Common myeloid progenitor, CD34-positive (primary cell): ENCODE measurements around the gene HBP1.
"Not testable (repeated sequence)": the region's sequence is repeated elsewhere in the genome, so short reads cannot be mapped to it uniquely, and the experiment has no call there.

ENCODE experiments used
- CTCF ChIA-PET: fragments of 350-600 bp; sonication (Branson Sonifier 250); formaldehyde crosslinking; loops from one replicate; lab custom pipeline; 2021; ENCODE audit warnings: antibody characterized with exemption; lab: Charles Lee
- POLR2A ChIA-PET: fragments of 350-600 bp; sonication (Branson Sonifier 250); formaldehyde crosslinking; loops from one replicate; lab custom pipeline; 2021; ENCODE audit warnings: antibody characterized with exemption; lab: Charles Lee
- DNase-seq, 3 donors: peaks; one replicate each; pipeline versions ENCODE4 v3.0.0 to v3.0.0-alpha.2; 2013
- H3K27ac ChIP-seq, 2 experiments: 1 replicate in 1 of 2; 2 replicates in 1 of 2; pipeline ENCODE4 v1.7.0; 2013; ENCODE audit warnings: inconsistent platforms in 2 of 2, low read length in 2 of 2, mild to moderate bottlenecking in 2 of 2, low read depth in 1 of 2, moderate library complexity in 1 of 2; ENCODE audit not compliant: severe bottlenecking in 2 of 2, insufficient read depth in 1 of 2, poor library complexity in 1 of 2
- H3K27me3 ChIP-seq, 5 experiments: replicated peaks in 2 of 5; 1 replicate in 3 of 5; 2 replicates in 2 of 5; pipeline versions ENCODE4 v1.6.1 to v1.7.0; 2013; ENCODE audit warnings: low read length in 4 of 5, mild to moderate bottlenecking in 2 of 5, moderate library complexity in 2 of 5, inconsistent platforms in 1 of 5; ENCODE audit not compliant: insufficient read depth in 5 of 5, control insufficient read depth in 4 of 5
- H3K36me3 ChIP-seq, 4 experiments: 1 replicate in 2 of 4; 2 replicates in 2 of 4; pipeline versions ENCODE4 v1.6.1 to v1.7.0; 2013; ENCODE audit warnings: low read length in 3 of 4, control low read depth in 1 of 4, mild to moderate bottlenecking in 1 of 4; ENCODE audit not compliant: control insufficient read depth in 4 of 4, insufficient read depth in 4 of 4
- H3K4me1 ChIP-seq, 4 experiments: 1 replicate in 3 of 4; 2 replicates in 1 of 4; pipeline versions ENCODE4 v1.6.1 to v1.7.1; 2013; ENCODE audit warnings: low read length in 3 of 4, mild to moderate bottlenecking in 3 of 4, control low read depth in 1 of 4, inconsistent platforms in 1 of 4, moderate library complexity in 1 of 4; ENCODE audit not compliant: control insufficient read depth in 4 of 4, insufficient read depth in 4 of 4; ENCODE audit errors: control extremely low read depth in 1 of 4
- H3K4me3 ChIP-seq, 7 experiments: 1 replicate in 4 of 7; 2 replicates in 3 of 7; pipeline versions ENCODE4 v1.5.1 to v1.7.0; 2013; ENCODE audit warnings: mild to moderate bottlenecking in 7 of 7, low read length in 6 of 7, moderate library complexity in 6 of 7, inconsistent platforms in 2 of 7, low read depth in 2 of 7, control low read depth in 1 of 7; ENCODE audit not compliant: insufficient read depth in 4 of 7, control insufficient read depth in 1 of 7; ENCODE audit errors: extremely low read depth in 1 of 7
- H3K9me3 ChIP-seq, 5 experiments: 1 replicate in 4 of 5; 2 replicates in 1 of 5; pipeline versions ENCODE4 v1.6.1 to v1.7.1; 2013; ENCODE audit warnings: low read length in 4 of 5, mild to moderate bottlenecking in 2 of 5, inconsistent platforms in 1 of 5, low read depth in 1 of 5, moderate library complexity in 1 of 5; ENCODE audit not compliant: control insufficient read depth in 4 of 5, insufficient read depth in 2 of 5; ENCODE audit errors: control extremely low read depth in 1 of 5
- WGBS: methylation state at CpG from one replicate; pipeline ENCODE4 v1.1.5; 2013; ENCODE audit not compliant: insufficient coverage; 5-methylcytosine and 5-hydroxymethylcytosine counted together

HBP1 gene

DNA sequence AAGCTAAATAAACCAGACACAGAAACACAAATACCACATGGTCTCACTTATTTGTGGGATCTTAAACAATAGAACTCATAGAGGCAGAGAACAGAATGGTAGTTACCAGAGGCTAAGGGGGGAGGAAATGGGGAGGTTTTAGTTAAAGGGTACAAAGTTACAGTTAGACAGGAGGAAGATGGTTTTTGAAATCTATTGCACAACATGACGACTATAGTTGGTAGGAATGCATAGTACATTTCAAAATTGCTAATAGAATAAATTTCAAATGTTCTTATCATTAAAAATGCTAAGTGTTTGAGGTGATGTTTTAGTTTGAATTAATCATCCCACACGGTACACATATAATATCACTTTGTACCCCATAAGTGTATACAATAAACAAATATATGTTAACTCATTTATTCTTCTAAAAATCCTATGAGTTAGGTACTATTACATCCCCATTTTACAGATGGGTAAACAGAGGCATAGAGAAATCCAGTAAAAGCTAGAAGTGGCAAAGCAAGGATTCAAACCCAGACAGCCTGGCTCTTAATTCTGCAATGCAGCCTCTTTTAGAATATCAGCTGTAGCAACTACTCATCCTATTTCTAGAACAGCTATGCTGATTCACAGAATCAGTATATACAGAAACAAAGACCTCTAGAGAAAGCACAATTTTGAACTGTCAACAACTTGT, 50.9 kb downstream of the HBP1 start:
- H3K27ac ChIP-seq: no peak overlapping the region
- no peak for DNase-seq
- no peaks in the 10 kb centered on the region for H3K27me3 ChIP-seq
- peaks cover 0 to 3% (median 0%) of the 10 kb centered on the region in 4 experiments for H3K4me1 ChIP-seq
- peaks cover 0 to 7% (median 4%) of the 10 kb centered on the region in 4 experiments for H3K36me3 ChIP-seq
- CTCF ChIA-PET: interaction anchor here (1.1 kb wide), 1 partner anchor 9 kb away, joined by 5 read pairs; no protein-coding TSS in a partner anchor
- peaks cover 0 to 3% (median 0%) of the 10 kb centered on the region in 5 experiments for H3K9me3 ChIP-seq
- WGBS: no CpG with 5 or more reads among the region's 2 CpGs
- no peak overlapping the region for H3K4me3 ChIP-seq
- POLR2A ChIA-PET: no interaction called here

DNA sequence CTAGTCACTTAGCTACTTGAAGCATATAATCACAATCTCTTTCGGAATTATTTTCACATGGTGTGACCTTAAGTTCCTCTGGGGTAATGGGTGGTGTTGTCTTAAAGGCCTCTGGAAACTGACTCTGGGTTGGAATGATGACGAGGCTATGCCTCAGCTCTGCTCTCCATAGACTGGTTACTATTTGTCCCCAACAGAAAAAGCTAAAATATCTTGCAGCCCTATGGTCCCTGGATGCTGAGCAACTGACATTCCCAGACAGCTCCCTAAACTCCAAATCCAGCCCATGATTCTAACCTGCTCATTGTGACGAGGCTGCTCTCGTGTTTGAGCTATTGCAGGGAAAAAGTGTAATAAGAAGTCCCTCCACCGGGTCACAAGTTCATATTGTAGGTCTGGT, 51.6 kb downstream of the HBP1 start:
- 100% methylated on average over 4 of the region's 5 CpGs for WGBS
- DNase-seq: no peak
- H3K4me1 ChIP-seq: peaks cover 0 to 3% (median 0%) of the 10 kb centered on the region in 4 experiments
- H3K4me3 ChIP-seq: no peak overlapping the region
- ChIA-PET CTCF (interaction anchor here (1.0 to 1.1 kb wide), 2 partner anchors 8 to 9 kb away, joined by 3 to 5 read pairs; no protein-coding TSS in a partner anchor), POLR2A (no interaction called here)
- H3K9me3 ChIP-seq: no peaks in the 10 kb centered on the region
- H3K27me3 ChIP-seq: no peaks in the 10 kb centered on the region
- H3K36me3 ChIP-seq: peaks cover under 1 to 7% (median 5%) of the 10 kb centered on the region in 4 experiments
- H3K27ac ChIP-seq: no peak overlapping the region

DNA sequence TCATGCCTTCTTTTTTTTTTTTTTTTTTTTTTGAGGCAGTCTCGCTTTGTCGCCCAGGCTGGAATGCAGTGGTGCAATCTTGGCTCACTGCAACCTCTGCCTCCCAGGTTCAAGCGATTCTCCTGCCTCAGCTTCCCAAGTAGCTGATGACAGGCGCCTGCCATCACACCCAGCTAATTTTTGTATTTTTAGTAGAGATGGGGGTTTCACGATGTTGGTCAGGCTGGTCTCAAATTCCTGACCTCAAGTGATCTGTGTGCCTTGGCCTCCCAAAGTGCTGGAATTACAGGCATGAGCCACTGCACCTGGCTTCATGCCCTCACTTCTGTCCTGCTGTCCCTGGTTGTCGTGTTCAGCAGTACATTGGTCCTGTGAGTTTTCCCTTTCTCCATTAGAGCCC, 52.0 kb downstream of the HBP1 start:
- CTCF ChIA-PET: interaction anchor here (0.6 to 1.0 kb wide), 2 partner anchors 9 to 233 kb away, joined by 3 read pairs; no protein-coding TSS in a partner anchor
- H3K27ac ChIP-seq, H3K4me1 ChIP-seq, H3K4me3 ChIP-seq, DNase-seq, POLR2A ChIA-PET, H3K36me3 ChIP-seq, H3K9me3 ChIP-seq, H3K27me3 ChIP-seq: not testable (repeated sequence)
- WGBS: 96% methylated on average over 5 of the region's 6 CpGs

DNA sequence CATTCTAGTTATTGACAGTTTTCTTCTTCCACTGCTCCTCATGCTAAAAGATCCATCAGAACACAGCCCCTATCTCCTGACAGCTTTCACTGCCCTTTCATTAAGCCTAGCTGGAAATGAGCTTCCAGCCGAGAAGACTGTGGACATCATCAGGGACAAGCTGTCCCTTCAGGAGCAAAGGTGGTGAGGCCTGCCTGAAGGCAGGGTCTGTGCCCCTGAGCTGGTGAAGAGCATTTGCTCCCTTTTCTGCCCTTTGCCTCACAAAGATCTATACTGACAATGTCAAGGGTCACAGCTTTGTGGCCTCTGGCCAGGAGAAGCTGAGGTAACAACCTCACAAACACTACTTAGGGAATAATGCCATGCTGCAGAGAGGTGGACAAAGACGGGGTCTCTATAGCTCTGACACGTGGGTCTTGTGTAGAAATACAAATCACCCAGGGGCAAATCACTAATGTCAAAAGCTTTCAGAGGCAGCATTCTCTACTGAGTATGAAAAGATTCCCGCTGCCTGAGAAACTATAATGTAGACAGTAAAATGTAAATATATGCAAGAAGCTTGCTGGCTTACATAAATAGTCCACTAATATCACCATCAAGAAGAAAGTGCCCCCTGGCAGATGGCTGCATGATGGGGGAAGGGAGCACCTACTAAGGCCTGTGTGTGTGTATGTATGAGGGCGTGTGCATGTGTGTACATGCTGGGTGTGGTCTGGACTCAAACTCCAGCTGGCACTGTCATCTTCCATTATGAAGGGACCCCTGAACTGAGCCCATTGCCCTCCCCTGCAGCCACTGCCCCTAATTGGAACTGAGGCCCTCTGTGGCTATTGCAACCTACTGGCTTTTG, 55.8 kb downstream of the HBP1 start:
- Histone ChIP-seq H3K27me3 (no peaks in the 10 kb centered on the region), H3K27ac (no peak overlapping the region), H3K4me3 (no peak overlapping the region), H3K4me1 (no peaks in the 10 kb centered on the region), H3K9me3 (no peaks in the 10 kb centered on the region), H3K36me3 (peaks cover 2 to 12% (median 6%) of the 10 kb centered on the region in 4 experiments)
- 100% methylated on average over 4 of the region's 5 CpGs for WGBS
- DNase-seq: no peak
- ChIA-PET CTCF (no interaction called here), POLR2A (interaction anchor here (0.7 kb wide), 1 partner anchor 35 kb away, joined by 3 read pairs; no protein-coding TSS in a partner anchor)

DNA sequence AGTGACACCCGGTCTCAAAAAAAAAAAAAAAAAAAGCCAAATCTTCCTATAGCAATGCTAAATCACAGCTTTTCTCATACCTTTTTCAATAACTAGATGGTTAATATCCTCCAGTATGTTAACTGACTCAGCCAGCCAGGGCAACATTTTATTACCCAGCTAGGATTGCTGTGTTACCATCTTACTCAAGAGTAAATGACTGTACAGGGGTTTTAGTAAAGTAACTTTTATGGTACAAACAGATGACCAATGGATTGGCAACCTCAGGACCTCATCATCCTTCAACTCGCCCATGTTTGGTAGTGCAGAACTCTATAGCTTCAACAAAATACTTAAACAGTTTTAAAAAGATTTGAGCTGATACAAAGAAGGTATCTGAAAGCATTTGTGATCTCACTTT, 59.5 kb downstream of the HBP1 start:
- no CpG with 5 or more reads among the region's 2 CpGs for WGBS
- Histone ChIP-seq H3K27me3 (no peaks in the 10 kb centered on the region), H3K4me3 (no peak overlapping the region), H3K36me3 (peaks cover 2 to 9% (median 5%) of the 10 kb centered on the region in 4 experiments), H3K4me1 (no peaks in the 10 kb centered on the region), H3K9me3 (no peaks in the 10 kb centered on the region), H3K27ac (no peak overlapping the region)
- CTCF ChIA-PET: interaction anchor here (0.7 to 0.9 kb wide), 2 partner anchors 8 to 241 kb away, joined by 3 to 5 read pairs; no protein-coding TSS in a partner anchor
- no peak for DNase-seq
- POLR2A ChIA-PET: no interaction called here

DNA sequence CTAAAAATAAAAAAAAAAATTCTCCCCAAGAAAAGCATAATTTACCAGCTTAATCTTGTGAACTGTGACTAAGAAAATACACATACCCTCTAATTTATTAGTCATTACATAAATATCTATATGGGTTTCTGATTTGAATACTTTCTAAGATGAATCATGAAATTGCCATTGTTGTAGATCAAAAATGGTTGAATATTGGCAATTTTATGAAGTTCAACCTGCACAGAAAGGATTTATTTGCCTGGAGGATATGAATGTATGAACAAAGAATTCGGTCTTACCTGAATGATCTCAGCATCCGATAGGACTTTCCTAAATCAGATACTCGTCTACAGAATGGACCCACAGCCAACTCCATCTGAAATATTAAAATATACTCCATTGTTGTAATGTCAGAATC, 61.5 kb downstream of the HBP1 start:
- peaks cover 0 to 7% (median 2%) of the 10 kb centered on the region in 4 experiments for H3K36me3 ChIP-seq
- no peaks in the 10 kb centered on the region for H3K9me3 ChIP-seq
- CTCF ChIA-PET: no interaction called here
- H3K4me3 ChIP-seq: no peak overlapping the region
- WGBS: no CpG with 5 or more reads among the region's 3 CpGs
- H3K4me1 ChIP-seq: no peaks in the 10 kb centered on the region
- DNase-seq: no peak
- no peaks in the 10 kb centered on the region for H3K27me3 ChIP-seq
- H3K27ac ChIP-seq: no peak overlapping the region
- POLR2A ChIA-PET: no interaction called here
